ENCODE measurements around the gene UNC13C.

UNC13C gene

DNA sequence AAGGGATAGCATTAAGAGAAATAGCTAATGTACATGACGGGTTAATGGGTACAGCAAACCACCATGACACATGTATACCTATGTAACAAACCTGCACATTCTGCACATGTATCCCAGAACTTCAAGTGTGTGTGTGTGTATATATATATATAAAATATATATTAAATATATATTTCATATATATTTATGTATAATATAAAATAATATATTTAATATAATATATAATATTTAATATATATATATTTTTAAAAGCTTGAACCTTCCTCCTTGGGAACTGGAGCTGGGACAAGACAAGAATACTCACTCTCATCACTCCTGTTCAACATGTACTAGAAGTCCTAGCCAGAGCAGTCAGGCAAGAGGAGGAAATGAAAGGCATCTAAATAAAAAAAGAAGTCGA is 149.3 kb downstream of the UNC13C start:
- DNase-seq, result no peak

DNA sequence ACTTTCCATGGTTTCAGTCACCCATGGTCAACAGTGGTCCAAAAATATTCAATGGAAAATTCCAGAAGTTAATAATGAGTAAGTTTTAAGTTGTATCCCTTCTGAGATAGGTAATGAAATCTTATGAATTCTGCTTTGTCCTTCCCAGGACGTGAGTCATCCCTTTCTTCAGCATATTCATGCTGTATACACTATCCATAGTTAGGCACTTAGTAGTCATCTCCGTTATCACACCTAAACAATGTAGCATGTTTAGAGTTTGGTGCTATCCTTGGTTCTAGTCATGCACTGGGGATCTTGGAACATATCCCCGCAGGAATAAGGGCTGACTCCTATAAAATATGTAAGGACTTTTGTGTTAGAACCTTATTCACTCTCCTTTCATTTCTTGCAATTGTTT is 153.2 kb downstream of the UNC13C start:
- DNase-seq, result no peak

DNA sequence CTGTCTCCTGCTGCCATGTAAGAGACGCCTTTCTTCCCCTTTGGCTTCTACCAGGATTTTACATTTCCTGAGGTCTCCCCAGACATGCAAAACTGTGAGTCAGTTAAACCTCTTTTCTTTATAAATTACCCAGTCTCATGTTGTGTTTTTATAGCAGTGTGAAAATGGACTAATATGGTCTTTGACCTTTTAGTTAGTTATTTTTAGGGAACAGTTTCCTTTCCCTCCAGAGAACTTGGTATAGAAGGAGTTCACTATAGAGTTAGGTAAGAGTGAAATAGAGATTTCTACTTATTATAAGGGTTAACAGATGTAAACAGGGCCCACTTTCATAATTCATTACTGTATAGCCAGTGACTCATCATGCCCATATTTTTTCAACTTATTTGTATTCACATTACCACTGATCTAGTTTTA is 170.9 kb downstream of the UNC13C start:
- DNase-seq, result no peak

DNA sequence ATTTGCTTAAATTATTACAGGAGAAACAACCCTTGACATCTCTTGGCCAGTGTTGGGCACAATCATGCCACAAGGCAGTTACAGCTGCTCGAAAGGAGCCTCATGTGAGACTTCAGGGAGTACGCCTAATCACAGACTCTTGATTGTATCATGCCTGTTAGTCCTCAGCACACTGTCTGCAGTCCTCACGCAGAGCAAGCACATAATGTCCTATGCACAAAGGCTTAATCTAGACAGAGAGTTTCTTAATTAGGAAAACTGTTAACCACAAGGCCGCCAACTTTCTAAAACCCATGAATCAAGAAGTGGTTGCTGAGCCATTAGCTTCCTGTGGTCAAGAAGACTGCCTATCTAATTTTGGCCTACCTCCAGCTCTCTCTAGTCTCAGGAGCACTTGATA is 172.0 kb downstream of the UNC13C start:
- DNase-seq, result no peak

DNA sequence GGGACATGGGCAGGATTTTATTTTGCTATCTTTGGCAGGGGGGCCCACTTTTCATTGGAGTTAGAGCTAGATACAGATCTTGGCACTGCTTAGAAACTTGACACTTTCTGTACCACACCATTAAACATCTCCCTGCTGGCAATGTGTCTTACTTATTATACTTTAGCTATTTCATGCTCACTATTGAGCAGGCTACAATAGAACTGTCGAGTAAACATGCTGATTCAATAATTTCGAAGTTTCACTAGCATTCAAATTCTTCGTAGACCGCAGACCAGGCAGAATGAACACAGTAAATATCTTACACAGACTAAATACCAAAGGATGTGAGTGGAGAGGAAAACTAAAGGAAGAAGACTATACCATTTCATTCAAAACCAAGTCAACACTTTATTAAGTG is 180.8 kb downstream of the UNC13C start:
- no peak for DNase-seq

DNA sequence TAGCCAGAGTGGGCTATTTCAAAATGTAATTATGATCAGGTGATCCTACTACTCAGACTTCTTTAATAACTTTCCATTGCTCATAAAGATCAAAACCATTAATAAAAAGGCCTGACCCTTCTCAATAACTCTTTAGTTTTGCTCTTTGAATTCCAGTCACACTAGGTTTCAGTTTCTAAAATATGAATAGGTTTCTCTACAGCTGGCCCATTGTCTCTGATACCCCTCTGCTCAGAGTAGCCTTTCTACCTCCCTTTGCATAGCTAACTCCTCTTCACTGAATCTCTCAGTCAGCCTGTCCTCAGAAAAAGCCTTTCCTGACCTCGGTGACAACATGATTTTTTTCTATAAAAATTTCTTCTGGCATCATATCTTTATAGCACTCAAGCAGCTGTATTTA is 209.1 kb downstream of the UNC13C start:
- no peak for DNase-seq

DNA sequence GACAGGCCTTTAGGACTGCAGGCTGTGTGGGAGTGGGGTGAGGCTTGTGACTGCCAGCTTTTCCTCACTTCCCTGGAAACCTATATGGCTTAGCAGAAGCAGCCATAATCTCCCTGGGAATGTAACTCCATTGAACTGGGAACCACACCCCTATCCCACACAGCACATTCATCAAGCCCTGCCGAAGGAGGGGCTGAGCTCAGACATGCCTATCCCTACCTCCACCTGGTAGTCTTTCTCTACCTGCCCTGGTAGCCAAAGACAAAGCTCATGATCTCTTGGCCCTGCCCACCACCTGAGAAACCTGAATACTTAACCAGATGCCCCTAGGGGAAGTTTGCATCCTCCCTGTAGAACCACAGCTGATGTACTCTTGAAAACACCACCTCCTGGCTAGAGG is 219.8 kb downstream of the UNC13C start:
- DNase-seq, result no peak

DNA sequence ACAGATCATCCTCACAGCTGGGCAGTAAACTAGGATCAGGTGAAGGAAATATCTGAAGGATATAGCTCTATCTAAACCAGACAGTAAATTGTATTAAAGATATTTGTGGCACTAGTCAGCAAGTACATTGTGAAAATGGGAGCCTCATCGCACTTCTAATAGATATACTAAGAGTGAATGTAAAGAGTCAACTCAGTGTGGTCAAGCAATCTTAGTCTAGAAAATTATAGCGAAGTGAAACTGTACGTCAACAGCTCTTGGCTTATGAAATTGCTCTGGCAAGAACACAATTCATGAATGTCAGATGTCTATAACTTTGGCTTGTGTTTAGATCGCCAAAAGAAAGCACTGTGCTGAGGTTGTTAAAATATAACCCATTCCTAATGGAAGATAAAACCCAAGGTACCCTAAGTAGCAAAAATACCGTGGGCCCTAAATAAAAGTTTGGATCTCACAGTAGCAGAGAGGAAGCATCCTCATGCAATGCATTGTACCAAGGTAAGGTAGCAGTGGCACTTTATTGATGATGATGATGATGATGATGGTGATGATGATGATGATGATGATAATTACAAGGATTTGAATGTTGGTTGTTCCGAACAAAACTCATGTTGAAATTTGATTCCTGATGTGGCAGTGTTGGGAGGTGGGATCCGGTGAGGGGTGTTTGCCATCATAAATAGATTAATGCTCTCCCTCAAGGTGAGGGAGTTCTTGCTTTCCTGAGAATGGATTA is 228.5 kb downstream of the UNC13C start:
- no peak for DNase-seq

DNA sequence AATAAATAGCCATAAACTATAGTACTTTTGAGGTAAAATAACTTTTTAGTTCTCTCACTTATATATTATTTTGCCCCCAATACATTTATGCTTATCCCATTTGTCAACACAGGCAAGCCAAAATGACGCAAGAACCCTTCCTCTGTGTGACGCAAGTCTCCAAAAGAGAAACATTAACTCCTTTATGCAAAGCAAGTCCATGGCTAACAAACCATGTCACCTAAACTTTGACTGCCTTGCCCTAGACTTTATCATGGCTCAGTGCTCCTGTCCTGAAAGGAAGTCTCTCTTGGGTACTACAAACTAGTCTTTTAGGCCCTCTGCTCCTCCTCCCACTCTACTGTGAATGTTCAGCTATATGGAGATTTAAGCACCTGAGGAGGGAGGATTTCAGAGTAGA is 230.5 kb downstream of the UNC13C start:
- DNase-seq, result no peak

DNA sequence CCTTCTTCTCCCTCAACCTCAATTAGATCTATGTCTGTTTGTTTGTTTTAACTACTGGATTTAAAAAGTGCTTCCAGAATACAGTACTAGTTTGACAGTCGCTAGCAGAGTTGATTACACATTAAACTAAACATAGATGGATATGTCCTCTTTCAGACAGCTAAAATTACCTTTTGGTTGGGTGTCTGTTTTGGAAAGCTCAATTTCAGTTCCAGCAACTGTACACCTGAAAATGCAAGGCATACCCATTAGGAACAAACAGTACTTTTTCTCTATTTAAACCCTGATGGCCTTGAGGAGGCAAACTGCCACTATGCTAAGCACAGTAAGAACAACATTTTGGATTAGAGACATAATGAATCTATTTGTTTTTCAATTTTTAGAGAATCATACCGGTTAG is 234.4 kb downstream of the UNC13C start:
- DNase-seq, result no peak

DNA sequence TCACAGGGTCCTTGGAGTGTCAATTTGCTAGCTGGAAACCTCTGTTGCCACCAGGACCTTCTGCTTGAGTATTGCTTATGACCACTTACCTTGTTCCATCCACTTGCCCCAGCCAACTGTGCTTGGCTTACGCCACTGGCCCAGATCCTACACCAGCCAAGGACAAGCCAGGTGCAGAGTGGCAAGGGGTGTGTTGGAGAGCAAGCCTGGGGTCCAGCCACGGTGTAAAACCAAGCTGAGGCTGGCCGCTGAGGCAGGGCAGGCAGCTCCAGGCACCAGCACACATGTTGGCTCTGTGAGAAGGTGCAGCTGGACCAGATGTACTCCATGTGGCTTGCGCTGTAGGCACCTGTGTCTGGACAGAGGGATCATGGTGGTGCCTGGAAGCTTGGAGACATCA is 248.2 kb downstream of the UNC13C start:
- DNase-seq, result no peak

DNA sequence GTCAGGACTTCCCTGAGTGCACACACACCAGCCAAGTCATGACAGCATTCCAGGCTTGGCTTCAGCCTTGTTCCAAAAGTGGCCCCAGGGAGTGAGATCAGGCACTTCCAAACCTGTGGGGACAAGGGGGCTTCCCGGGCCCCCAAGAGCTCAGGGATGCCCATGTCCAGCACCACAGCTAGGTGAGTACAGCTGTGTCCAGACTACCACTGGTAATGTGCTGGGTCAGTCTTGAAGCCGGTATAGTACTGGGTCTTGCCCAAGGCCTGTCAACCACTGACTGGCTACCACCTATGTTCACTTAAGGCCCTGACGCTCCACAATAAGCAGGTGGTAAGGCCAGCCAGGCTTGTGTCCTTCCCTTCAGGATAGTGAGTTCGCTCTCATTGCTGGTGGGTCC is 249.3 kb downstream of the UNC13C start:
- no peak for DNase-seq

DNA sequence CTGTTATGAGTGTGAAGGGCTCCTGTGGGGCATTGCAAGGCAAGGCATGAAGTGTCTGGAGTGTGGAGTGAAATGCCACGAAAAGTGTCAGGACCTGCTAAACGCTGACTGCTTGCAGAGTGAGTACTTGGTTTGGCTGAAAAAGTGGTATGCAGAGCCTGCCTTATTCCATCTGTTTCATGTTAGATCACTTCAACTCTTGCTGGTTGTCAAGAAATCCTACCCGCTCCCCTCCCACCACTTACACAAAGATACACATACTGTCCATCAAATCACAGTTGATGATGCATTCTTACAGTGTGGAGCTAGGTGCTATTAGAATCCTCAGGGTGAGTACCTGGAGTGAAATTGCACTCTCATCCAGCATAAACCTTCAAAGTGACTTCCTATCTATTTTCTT is 272.1 kb downstream of the UNC13C start:
- no peak for DNase-seq

DNA sequence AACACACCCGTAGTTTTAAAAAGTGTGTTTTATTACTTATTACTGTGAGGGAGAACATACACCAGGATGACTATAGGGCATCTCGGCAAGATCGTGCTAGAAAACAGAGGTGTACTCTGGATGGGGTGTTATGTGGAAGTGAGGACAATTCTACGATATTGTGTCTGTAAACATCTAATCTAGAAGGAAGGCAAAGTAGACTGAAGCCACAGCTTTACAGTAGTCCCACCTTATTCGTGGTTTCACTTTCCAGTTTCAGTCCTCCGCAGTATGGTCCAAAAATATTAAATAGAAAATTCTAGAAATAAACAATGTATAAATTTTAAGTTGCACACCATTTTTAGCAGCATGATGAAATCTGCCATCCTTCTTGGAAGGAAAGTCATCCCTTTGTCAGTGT is 277.9 kb downstream of the UNC13C start:
- DNase-seq, result no peak

DNA sequence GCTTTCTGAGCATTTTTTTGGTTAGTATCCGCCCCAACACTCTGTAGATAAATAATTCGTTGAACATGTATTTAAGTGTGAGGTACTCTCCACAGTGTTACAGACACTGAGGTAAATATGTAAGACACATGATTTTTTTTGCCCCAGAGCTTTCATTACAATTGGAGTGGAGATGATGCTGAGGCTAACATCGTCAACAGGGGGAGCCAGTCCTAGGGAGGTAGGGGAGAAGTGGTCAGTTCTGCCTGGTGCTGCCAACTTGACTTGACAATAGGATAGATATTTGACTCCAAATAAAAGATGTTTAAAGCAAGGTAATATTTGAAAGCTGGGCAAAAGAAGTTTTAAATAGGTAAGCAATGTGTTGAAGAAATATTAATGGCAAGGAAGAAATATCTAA is 295.7 kb downstream of the UNC13C start:
- DNase-seq, result no peak

DNA sequence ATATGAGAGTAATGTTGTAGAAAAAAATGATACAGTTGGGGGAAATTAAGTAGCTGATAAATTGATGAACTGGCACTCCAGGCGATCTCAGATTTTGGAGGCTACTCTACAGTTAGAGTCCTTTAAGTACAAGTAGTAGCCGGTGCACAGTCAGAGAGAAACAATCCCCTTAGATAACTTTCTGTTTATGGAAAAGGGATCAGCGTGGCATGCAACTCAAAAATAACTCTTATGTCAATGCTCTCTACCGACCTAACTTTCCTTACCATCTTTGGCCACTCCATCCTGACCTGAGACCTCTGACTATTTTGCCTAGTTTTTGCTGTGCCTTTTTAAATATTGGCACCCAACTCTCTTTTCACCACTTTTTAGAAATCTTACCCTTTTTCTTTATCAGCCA is 299.6 kb downstream of the UNC13C start:
- DNase-seq, result no peak

DNA sequence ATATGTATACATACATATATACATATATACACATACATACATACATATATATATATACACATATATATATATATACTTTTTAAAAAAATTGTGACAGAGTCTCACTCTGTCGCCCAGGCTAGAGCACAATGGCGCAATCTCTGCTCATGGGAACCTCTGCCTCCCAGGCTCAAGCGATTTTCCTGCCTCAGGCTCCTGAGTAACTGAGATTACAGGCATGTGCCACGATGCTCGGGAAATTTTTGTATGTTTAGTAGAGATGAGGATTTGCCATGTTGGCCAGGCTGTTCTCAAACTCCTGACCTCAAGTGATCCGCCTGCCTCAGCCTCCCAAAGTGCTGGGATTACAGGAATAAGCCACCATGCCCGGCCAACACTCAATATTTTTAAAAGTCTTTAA is 302.5 kb downstream of the UNC13C start:
- DNase-seq, result no peak

DNA sequence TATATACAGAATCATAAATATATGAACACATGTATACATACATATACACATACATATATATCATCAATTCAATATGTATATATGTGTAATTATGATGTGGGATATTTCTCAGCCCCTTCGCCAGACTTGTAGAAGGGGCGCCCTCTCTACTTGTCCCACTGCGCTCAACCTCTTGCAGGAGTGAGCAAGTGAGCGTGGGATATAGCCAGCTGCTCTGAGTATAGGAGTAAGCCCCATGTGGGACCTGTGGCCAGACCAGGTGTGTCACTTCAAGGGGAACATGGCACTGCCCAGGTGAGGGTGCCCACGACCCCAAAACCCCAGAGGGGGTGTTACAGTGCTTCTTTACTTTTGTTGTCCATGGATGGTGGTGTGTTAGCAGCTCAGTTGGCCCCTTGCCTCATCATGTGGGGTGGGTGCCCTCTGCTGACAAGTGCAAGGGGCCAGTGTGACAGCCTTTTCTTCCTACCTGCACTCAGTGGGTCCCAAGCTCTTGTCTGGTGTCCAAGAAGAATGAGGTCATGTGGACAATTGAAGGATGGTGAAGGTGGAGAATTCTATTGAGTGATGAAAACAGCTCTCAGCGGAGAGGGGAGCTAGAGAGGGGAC is 304.1 kb downstream of the UNC13C start:
- DNase-seq, result no peak

DNA sequence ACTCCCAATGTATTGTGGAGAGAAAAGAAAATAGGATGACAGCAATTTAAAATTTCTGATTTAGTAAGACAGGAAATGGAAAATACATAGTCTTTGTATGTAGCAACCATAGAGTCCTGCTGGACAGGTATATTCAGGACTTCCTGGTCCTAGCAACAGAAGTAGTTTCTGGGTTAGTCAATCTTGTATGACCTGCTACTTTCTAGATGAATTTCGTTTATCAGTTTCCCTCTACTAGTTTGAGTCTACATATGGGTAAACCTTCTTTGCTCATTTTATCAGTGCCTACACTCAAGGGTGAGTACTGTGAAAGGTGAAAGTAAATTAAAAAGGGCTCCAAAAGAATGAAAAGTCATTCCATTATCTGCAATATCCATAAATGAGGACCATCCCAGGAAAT is 309.8 kb downstream of the UNC13C start:
- DNase-seq, result no peak

DNA sequence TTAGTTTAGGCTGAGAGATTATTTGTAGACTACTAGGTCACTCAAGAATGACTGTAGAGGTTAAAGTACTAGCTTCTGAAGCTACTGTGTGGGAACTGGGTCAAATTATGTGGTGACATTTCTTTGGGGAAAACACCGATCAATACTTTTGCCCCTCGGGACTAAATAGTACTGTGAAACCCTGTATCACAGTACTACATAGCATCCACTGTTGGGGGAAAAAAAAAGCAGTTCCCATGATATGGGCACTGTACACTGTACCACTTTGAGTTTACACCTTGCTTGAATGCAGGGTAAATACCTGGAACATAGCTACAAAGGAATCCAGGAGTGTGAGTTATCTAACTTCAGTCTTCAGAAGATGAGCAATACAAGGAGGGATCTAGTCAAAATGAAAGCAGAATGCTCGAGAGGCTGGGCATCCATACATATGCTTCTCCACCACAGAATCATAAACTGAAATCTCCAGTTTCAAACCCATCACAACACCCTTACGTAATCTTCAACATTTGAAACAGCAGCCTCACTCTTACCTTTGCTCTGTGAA is 311.4 kb downstream of the UNC13C start:
- no peak for DNase-seq

DNA sequence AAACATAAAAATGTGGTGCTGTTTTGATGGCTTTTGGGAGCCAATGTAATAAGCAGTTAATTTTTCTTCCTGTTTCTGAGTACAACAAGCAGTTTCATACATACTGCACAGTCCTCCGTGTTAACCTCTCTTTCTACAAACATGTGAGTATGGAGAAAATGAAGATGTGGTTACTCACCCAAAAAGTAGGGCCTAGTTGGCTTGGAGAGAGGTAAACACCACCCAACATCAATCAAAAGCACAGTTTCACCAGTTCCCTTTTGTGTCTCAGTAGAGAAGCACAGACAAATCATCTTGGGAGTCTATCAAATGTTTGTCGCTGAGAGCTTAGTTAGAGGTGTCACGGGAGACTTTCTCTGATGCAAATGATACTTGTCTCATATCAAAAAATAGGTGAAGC is 320.2 kb downstream of the UNC13C start:
- DNase-seq, result no peak

DNA sequence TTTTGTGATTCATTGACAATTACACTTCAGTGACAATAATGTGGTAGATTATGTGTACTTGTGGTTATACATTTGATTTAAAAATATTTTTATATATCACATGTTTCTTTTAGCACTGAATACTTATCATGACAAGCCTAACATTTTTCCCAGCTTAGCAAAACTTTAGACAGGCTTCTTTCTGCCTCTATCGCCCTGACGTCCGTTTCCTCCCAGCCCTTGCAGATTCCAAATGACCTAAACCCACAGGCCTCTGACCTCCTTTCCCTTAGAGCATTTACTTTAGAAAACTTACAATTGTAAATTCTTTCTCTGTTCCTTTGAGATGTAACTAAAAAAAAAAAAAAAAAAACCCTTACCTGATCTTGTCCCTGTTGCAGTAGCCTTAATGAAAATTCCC is 326.1 kb downstream of the UNC13C start:
- DNase-seq, result no peak

DNA sequence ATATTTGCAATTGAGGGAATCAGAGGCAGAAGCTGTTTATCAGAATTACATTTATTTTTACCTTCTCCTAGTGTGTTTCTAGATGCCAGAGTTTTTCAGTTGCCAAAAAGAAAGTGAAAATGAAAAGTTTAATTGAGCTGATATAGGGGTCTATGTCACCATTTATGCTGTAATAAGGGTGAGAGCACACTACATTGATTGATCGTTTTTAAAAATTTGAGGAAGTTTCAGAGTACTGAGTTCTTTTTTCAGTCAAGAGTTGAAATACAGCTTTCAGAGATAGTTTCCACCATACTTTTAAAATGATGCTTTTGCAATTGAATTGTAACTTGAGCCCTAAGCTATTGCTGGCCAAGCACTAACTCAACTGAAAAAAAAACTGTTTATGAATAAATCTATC is 326.9 kb downstream of the UNC13C start:
- DNase-seq, result no peak

DNA sequence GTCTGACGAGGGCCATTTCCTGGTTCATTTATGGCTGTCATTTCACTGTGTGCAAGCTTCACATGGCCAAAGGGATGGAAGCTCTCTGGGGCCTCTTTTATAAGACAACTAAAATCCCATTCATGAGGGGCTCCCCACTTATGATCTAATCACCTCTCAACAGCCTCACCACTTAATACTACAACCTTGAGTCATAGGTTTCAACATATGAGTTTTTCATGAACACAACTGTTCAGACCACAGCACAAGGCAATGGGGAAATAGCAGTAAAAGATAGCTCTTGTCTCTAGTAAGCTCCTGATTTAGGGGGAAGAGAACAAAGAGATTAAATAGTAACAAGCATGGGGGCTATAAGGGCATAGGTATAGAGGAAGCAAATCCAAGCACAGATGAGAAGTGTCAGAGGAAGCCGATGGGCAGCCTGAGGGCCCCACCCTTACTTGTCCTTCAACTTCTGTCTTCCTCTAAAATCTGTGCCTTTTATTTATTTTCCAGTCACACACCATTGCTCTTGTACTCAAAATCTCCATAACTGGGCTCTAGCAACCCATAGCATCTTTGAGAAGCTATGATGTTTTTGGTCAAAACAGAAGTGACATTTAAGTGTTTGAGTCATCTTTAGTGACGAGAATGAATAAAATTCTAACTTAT is 329.1 kb downstream of the UNC13C start:
- DNase-seq, result no peak

Measured in right forelimb (tissue), 1 donor.